ENCODE results near the gene SNAI1. TPM values are rescaled to one million over a fixed set of nuclear protein-coding genes. Genes with fewer than 3 reads are reported as not detected.

The SNAI1 gene
- total and polyA plus RNA-seq, 7 donors = 0.60 to 2.9 (median 1.8) TPM

DNA sequence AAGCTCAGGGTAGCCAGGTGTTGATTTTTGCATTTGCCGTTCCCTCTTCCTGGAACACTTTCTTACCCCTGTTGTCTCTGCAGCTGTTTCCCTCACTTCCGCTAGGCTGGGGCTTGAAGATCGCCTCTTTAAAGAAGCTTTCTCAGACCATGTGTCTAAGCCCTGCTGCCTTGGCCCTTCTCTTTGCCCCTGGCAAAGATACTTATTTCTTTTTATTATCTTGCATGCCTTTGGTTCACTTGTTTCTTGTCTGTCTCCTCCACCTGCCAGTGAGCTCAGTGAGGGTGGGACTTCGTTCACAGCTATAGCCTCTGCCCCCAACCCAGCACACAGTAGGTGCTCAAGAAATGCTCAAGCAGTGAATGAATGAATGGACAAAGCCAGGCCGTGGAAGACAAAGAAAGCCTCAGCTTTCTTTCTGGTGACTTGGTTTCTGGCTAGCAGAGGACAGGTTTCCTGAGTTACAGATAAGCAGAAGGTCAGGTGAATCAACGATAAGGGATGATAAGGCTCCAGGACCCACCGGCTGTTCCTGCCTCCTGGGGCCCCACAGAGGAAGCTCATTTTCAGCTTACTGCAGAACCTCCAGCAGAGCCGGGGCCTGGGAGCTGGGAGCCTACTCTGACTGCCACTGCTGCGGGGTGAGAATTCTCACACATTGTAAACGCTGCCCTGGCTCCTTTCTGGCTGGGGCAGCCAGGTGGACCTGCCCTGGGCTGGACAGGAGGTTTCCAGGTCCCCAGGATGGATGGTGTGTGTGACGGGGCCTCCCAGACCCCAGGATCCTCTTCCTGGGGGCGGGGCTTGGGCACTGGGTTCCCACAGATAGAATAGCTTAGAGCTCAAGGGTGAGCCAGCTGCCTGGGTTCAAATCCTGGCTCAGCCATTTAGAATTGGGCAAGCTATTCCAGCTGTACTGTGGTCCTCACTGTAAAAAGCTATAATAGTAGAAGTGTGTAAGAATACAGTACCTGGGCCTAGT, 29.8 kb downstream of the SNAI1 start:
- WGBS, 2 donors = 41 to 62% methylated on average over 12 of the region's 12 CpGs
- Histone ChIP-seq H3K4me1 (peaks cover 0 to 30% (median 26%) of the 10 kb centered on the region in 4 donors), H3K9me3 (no peaks in the 10 kb centered on the region), H3K27ac (no peak overlapping the region), H3K36me3 (no peaks in the 10 kb centered on the region), H3K4me3 (no peak overlapping the region), H3K27me3 (no peaks in the 10 kb centered on the region)
- no peak for TF ChIP-seq EP300 (IDR thresholded peaks at IDR 0.05)
- TF ChIP-seq, protein P1, sequence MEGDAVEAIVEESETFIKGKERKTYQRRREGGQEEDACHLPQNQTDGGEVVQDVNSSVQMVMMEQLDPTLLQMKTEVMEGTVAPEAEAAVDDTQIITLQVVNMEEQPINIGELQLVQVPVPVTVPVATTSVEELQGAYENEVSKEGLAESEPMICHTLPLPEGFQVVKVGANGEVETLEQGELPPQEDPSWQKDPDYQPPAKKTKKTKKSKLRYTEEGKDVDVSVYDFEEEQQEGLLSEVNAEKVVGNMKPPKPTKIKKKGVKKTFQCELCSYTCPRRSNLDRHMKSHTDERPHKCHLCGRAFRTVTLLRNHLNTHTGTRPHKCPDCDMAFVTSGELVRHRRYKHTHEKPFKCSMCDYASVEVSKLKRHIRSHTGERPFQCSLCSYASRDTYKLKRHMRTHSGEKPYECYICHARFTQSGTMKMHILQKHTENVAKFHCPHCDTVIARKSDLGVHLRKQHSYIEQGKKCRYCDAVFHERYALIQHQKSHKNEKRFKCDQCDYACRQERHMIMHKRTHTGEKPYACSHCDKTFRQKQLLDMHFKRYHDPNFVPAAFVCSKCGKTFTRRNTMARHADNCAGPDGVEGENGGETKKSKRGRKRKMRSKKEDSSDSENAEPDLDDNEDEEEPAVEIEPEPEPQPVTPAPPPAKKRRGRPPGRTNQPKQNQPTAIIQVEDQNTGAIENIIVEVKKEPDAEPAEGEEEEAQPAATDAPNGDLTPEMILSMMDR (IDR thresholded peaks at IDR 0.05) = no peak
- TF ChIP-seq POLR2AphosphoS5 (IDR thresholded peaks at IDR 0.05) = no peak
- TF ChIP-seq POLR2A (IDR thresholded peaks at IDR 0.05) = no peak
- intact Hi-C loops (cut with DNase I) = no loop called here
- no peak for DNase-seq

DNA sequence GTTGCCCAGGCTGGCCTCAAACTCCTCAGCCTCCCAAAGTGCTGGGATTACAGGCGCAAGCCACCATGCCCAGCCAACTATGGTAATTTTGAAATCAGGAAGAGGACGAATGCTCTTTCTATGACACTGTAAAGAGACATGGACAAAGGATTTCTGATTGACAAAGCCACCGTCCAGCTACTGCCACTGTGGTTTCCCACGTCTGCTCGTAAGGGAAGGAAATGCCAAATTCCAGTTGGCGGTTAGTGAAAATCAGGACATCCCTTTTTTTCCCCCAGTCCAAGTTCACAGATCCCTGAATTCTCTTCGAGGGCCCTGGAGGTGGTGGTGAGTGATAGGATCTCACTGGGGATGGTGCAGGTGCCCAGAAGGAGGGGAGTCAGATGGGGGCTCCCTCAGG, 31.2 kb downstream of the SNAI1 start:
- no peak overlapping the region for H3K27ac ChIP-seq
- intact Hi-C loops (cut with DNase I) = no loop called here
- no peak for DNase-seq
- no peaks in the 10 kb centered on the region for H3K9me3 ChIP-seq
- H3K27me3 ChIP-seq = no peaks in the 10 kb centered on the region
- no peak overlapping the region for H3K4me3 ChIP-seq
- no peak for TF ChIP-seq EP300 (IDR thresholded peaks at IDR 0.05)
- TF ChIP-seq POLR2A (IDR thresholded peaks at IDR 0.05) = no peak
- TF ChIP-seq POLR2AphosphoS5 (IDR thresholded peaks at IDR 0.05) = no peak
- TF ChIP-seq, protein P1 (IDR thresholded peaks at IDR 0.05) = no peak
- H3K36me3 ChIP-seq = no peaks in the 10 kb centered on the region
- peaks cover 0 to 30% (median 26%) of the 10 kb centered on the region in 4 donors for H3K4me1 ChIP-seq
- WGBS, 2 donors = 81 to 90% methylated on average over 7 of the region's 7 CpGs

DNA sequence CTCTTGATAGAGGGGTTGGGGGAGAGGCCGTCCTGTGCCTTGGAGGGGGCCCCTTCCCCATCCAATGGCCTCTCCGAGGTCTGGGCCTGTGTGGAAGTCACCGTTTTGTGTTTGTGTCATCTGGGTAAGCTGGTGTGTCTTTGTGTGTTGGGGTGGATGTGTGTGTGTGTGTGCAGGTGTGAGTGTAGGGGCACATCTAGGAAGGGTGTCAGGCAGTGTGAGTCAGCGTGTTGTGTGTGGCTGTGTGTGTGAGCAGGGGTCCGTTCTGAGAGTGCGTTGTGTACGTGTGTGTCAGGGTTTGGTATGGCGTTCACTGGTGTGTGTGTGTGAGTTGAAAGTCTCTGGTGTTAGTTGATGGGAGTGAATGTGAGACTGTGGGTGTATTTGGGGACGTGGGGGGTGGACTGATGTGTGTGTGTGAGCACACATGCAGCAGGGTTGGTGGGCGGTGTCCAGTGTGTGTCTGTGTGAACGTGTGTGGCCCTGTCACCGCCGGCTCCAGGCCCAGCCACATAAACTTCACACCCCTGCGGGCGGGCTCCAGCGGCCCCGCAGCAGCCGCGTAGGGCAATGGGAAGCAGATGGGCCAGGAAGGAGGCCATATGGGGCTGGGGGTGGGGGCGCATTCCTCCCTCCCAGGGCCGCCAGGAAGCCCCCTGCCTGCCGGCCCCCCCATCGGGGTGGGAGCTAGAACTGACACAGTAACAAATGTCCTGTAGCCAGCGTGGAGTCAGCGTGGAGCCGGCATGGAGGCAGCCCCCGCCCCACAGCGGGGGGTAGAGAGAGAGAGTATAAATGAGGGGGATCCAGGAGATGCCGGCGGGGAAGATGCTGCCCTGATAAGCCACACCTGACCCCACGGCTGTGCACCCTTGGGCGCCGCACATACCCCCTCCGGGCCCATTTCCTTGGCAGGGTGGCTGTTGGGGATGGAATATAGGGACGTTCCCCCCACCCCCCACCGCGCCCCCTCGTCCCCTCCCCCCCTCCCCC, 32.1 kb downstream of the SNAI1 start:
- WGBS, 2 donors = 57 to 73% methylated on average over 38 of the region's 38 CpGs
- H3K27me3 ChIP-seq = no peaks in the 10 kb centered on the region
- no peaks in the 10 kb centered on the region for H3K9me3 ChIP-seq
- H3K27ac ChIP-seq = peak overlapping the region in 1 of 4 donors; percentile 79
- peak overlapping the region in 1 of 4 donors; percentile 14 for H3K4me3 ChIP-seq
- no peak for DNase-seq
- peaks cover 0 to 26% (median 24%) of the 10 kb centered on the region in 4 donors for H3K4me1 ChIP-seq
- TF ChIP-seq, protein P1 (IDR thresholded peaks at IDR 0.05) = no peak
- TF ChIP-seq EP300 (IDR thresholded peaks at IDR 0.05) (no peak), POLR2A (IDR thresholded peaks at IDR 0.05) (no peak), POLR2AphosphoS5 (IDR thresholded peaks at IDR 0.05) (no peak)
- intact Hi-C loops (cut with DNase I) = no loop called here
- H3K36me3 ChIP-seq = no peaks in the 10 kb centered on the region

- Histone ChIP-seq H3K4me3 (peak overlapping the region in 1 of 4 donors; percentile 14), H3K36me3 (no peaks in the 10 kb centered on the region), H3K27me3 (no peaks in the 10 kb centered on the region), H3K9me3 (no peaks in the 10 kb centered on the region), H3K27ac (peak overlapping the region in 3 of 4 donors; percentile 73 to 79 (median 74)), H3K4me1 (peaks cover 0 to 28% (median 21%) of the 10 kb centered on the region in 4 donors)
- TF ChIP-seq POLR2AphosphoS5 (IDR thresholded peaks at IDR 0.05) (no peak), POLR2A (IDR thresholded peaks at IDR 0.05) (no peak), EP300 (IDR thresholded peaks at IDR 0.05) (no peak)
- TF ChIP-seq, protein P1 (IDR thresholded peaks at IDR 0.05) = no peak
- WGBS, 2 donors = 88 to 90% methylated on average over 8 of the region's 8 CpGs
- intact Hi-C loops (cut with DNase I) = no loop called here
- no peak for DNase-seq
Observed at GRCh38 chr20:50015636-50015992, 32.8 kb downstream of the SNAI1 start.
